NCI-H2107 treated with DMSO at 0.1 percent for 48 hours (cell line): ENCODE data around the gene DCBLD1.

Experiments used
- DNase-seq: peaks from one replicate; lab custom pipeline; 2025; ENCODE audit not compliant: unreplicated experiment; lab: John Stamatoyannopoulos, UW

Gene DCBLD1

DNA sequence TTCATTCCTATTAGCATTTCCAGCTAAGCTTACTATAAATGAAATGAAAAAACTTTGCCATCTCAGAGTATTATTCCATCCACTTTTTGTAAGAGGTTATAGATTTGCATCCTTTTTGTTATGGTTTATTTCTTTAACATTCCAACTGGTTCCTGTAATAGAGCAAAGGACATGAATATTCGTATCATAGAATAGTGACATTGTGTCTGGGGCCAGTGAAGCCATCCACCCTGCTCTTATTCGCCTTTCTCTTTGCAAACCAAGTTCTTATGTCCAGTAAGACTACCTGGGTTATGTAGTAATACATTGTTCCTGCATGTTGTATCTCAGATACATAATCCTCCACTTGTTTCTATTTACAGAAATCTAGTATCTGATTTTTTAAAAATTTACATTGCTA is 43.1 kb downstream of the DCBLD1 start:
- DNase-seq: no peak

GRCh38 chr6:117530467-117531242 is 48.2 kb downstream of the DCBLD1 start:
- DNase-seq: no peak

DNA sequence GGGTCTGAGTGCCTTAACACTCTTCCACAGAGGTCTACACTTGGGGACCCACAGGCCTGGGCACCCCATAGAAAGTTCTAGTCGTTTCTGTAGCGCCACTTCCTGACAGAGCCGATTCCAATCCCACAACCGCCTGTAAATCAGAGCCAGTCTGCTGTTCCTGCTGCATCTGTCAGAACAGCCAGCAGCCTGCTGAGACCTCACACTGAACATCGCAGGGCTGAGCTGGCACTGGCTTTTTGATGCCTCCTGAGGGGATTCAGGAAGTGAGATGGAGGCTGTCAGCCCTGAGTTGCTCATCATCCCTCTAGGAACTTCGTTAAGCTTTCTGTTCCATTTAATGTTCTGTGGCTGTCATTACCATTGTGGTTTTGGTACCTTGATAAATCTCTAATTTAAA is 48.9 kb downstream of the DCBLD1 start:
- no peak for DNase-seq

- DNase-seq: no peak
Measured at GRCh38 chr6:117531809-117532725, 49.6 kb downstream of the DCBLD1 start.

GRCh38 chr6:117533775-117534174 is 51.3 kb downstream of the DCBLD1 start:
- DNase-seq: no peak

GRCh38 chr6:117534974-117535373 is 52.5 kb downstream of the DCBLD1 start:
- no peak for DNase-seq

- no peak for DNase-seq
Measured at GRCh38 chr6:117536317-117536716, 53.8 kb downstream of the DCBLD1 start.

- DNase-seq: no peak
Measured at GRCh38 chr6:117538615-117539014, 56.1 kb downstream of the DCBLD1 start.

- no peak for DNase-seq
Measured at GRCh38 chr6:117540670-117541069, 58.2 kb downstream of the DCBLD1 start.

DNA sequence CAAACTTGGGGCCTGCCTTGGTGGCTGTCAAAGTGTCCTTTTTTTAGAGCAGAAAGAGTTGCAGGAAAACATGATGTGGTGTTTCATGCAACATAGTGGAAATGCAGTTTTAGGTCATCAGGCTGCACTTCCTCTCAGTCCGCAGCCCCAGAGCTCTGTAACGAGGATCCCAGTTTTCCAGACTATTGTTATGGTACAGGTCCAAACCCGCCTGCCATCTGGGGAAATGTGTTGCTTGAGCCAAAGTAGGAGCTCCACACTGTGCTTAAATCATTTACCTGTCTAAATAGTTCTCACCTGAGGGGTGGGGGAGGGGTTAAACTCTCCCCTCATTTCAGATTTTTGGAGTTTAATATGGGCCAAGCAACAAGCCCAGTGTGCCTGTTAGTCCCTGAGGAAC is 60.0 kb downstream of the DCBLD1 start:
- DNase-seq: no peak

DNA sequence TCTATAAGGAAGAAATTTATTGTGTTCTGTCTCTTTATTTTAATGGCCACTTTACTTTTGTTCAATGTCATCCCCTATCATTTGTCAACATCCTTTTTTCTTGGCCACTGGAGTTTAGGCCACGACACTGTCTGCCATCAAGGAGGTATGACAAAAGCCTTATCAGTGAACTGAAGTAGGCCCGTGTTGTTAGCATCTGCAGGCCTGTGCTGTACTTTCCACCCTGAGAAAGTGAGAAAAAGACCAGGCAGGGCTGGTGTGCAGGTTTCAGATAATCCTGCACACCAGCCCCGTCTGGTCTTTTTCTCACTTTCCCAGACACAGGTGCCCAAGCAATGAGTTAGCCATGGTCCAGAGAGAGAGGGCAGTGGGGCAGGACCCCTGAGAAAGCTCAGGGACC is 62.2 kb downstream of the DCBLD1 start:
- DNase-seq: no peak

- no peak for DNase-seq
Measured at GRCh38 chr6:117545161-117545595, 62.7 kb downstream of the DCBLD1 start.

DNA sequence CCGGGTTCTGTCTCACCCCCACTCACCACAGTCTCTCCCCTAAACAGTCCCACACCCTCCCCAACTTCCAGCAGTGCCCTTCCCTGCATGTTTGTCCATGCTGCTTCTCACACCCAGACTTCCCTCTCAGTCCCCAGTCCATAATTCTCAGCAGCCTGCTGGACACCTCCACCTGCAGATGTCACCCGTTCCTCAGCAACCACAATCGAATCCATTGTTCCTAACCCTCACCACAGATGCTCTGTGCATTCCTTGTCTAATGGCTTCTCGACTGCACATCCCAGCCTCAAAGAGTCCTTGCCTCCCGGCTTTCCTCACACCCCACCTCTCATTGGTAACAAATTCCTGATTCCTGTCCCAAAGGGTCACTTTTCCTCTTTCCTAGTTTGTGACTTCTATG is 64.2 kb downstream of the DCBLD1 start:
- DNase-seq: no peak

DNA sequence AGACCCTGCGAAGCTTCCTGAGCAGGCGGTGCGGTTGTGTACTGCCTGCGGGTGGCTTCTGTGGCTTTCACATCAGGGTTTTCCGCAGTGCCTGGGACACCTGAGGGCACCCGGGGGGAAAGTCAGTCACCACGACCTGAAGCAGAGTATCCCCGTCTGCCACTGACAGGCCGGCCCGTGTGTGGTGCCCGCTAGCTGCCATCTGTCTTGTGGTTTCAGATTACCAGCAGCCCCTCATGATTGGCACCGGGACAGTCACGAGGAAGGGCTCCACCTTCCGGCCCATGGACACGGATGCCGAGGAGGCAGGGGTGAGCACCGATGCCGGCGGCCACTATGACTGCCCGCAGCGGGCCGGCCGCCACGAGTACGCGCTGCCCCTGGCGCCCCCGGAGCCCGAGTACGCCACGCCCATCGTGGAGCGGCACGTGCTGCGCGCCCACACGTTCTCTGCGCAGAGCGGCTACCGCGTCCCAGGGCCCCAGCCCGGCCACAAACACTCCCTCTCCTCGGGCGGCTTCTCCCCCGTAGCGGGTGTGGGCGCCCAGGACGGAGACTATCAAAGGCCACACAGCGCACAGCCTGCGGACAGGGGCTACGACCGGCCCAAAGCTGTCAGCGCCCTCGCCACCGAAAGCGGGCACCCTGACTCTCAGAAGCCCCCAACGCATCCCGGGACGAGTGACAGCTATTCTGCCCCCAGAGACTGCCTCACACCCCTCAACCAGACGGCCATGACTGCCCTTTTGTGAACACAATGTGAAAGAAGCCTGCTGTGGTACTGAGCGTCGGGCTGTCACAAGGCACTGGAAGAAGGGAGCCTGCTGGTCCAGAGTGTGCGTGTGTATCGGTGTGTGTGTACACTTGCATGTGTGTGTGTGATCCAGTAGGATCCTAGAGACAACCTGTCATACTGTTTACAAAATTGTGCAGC is 65.5 kb downstream of the DCBLD1 start:
- DNase-seq: no peak

GRCh38 chr6:117548797-117549301 is 66.4 kb downstream of the DCBLD1 start:
- no peak for DNase-seq

DNA sequence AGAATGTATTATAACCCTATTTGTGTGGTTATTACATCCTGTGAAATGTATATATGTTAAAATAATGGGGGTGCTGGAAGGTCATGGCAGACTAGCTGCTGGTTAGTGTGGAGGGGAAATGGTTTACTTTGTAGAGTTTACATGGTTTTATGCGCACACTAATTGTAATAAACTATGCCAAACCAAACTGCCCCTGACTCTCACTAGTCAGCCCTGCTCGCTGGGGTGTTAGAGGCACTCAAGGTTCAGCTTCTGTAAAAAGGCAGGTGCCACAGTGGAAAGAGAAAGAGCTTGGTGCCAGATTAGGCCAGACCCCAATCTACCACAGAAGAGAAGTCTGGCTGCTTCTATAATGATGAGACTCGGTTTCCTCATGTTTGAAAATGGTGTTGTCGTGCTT is 67.1 kb downstream of the DCBLD1 start:
- no peak for DNase-seq

DNA sequence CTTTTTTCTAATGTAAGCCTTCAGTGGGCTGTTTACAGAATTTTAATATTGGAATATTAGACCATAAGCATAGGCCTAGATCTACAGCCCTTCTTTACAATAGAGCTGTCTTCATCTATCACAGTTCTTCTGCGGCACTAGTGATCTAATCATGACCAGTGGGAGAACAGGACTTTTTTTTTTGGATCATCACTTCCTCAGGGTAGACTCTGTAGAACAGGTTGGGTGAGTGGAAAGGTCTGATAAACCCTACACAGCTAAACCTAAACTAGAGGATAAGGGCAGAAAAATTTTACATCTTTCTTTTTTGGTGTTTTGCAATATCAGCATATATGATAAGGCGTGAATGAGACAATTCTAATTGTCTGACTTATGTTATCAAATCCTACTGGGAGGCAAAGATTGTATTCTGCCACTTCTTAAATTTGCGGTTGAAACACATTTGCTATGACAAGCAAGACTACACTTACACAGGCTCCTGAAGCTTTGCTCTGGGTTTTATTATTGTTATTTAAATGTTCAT is 67.7 kb downstream of the DCBLD1 start:
- no peak for DNase-seq

DNA sequence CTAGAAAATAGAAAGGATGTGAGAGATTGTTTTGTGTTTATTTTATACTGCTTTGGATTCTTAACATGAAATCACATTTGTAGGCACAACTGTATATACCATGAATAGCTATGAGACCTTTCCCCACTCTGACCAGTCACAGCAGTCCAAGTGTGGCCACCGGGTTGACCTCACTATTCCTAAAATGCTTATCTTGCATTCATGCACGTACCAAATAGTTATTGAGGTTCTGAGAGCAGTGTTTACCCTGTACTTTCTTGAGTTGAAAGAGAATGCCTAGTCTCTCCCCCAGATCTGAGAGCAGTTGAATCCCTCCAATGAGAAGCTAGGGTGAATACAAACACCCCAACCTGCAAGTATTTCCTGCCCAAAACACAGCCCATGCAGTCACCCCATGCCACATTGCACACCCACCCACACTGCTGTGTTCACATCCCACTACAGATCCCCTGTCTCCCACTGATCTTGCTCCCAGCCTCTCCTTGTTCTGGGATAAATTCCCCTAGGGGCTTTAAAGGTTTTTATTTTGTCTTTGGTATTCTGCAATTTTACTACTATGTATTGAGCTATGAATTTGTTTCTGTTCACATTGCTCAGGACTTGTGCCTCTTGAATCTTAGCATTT is 68.3 kb downstream of the DCBLD1 start:
- no peak for DNase-seq

DNA sequence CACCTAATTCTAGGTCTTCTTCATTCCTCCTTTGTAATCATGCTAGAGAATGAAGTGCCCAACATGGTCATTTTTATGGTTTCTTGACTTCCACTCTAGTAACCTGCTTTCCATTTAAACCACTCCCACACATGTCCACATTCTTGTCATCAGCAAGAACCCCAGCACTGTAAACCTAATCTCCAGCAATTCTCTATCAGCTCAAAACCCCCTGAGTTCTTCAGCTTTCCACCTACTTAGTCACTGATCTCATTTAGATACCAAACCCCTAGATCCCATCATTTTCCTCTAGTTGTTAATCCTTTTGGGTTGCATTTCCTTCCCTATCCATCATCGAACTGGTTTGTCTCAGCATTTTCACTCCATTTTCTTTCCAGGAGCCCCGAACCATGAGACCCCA is 70.1 kb downstream of the DCBLD1 start:
- no peak for DNase-seq

DNA sequence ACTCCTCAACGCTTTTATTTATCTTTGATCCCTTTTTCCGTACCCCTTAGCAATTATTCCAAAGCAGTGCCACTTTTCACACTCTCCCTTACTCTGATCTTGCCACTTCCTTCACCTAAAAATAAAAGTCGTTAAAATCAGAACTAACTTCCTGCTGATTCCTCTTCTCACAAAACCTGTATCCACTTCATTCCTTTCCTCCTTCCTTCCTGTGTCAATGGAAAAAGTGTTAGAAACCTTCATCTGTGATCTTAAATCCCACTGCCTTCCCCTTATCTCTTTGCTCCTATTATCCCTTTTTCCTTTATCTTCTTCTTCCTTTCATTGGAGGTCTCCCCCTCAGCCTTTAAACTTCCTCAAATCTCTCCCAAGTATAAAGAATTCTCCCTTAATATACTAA is 70.7 kb downstream of the DCBLD1 start:
- DNase-seq: no peak
